HG03280 (cell line): ENCODE measurements around the gene FILIP1L.

Experiments
- ATAC-seq: cut with Tn5 transposase; IDR thresholded peaks from one replicate; pipeline ENCODE4 v1.9.1; 2021; ENCODE audit warnings: mild to moderate bottlenecking, moderate library complexity; ENCODE audit not compliant: unreplicated experiment

Gene FILIP1L

DNA sequence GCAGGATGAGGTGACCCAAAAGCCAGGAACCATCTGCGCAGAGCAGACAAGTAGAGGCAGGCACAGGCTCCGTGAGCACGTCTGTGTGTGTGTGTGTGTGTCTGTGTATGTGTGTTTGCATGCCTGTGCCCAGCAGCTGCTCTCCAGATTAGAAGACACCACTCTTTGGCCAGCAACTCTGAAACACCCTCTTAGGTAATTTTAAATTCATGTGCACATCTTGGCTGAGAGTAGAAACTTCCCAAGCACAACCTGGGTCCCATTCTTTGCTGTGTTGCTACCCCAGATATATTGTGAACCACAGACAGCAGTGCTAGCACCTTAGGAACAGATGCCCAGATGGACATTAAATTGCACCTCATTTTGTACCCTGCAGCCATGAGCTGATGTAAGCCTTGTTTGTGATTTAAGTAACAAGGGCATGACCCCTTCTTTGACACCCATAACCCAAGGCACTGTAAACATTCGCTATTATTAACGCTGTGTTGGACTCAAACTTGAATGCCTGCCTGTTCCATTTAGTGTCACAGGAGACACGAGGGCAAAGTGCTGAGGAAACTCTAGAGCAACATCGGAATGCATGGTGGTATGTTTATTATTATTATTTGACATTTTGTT is at the start of gene FILIP1L:
TSS of gene FILIP1L (minus strand) at position 89 of the 618 bp plus-strand sequence.
- no peak for ATAC-seq

GRCh38 chr3:100163787-100164186 is 49.5 kb upstream of the FILIP1L start:
- ATAC-seq = no peak

DNA sequence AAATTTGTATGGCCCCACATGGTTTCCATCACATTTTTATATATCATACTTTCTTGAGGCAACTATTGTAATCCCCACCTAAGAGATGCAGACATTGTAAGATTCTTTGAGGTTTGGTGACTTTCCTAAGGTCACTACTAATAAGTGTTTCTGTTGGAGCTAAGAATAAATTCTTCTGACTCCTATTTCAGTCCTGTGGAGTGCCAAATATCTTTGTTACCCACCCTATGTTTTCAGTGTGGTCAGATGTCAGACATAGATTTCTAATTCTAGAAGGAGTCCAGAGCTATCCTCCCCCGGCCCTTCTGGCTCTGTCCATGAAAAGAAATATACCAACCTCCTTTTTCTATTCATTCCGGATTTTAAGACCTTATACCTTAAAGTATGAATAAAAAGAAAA is 46.2 kb upstream of the FILIP1L start:
- ATAC-seq = no peak

DNA sequence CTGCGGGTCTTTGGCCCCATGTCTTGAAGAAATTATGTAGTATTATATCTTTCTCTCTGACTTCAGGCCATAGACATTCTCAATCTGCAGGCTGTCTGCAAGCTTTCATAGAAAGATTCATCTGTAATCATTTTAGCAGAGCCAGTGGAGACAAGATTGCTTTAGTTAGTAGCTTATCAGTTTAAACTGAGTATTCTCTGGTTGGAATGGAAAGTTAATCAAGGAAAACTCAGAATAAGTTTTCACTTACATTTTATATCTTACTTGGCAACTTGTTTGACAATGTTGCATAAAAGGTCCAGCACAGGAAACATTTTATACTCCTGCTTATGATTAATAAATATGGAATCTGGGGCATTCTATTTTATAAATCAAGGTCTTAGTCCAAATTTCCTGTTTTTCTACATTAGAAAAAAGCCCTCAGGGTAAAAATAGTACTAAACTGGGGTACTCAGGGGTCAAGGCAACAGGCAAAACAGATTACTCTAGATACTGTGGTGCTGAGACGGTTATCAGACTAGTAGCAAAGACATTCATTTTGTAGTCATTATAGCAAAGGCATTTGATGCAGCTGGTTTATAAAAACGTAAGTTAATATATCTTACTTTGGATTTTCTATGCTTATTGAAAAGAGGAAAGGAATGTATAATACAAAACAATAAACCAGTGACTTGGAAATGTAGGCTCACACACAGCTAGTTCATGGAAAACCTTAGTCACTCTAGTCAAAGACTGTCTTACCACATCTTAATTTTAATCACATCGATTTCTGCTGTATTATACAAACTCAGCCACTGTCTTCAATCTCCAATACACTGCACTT is 45.2 kb upstream of the FILIP1L start:
- ATAC-seq = no peak

DNA sequence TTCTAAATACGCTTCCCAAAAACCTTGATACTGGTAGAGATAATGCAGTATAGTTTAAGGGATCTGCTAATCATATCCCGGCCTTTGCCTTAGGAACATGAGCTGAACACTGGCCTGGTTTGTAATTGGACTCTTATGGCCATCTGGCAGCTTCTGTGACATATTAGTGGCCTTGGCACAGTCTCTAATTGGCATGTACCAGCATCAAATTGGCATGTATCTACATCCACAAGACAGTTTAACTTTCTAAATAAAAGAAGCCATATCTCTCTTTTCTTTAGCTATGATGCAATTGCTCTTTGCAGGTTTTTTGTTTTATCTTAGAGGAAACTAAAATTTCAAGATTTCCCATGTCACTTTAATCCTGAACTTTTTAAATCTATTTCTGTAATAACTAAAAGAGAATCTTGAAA is 44.6 kb upstream of the FILIP1L start:
- no peak for ATAC-seq

GRCh38 chr3:100157685-100158084 is 43.4 kb upstream of the FILIP1L start:
- no peak for ATAC-seq

DNA sequence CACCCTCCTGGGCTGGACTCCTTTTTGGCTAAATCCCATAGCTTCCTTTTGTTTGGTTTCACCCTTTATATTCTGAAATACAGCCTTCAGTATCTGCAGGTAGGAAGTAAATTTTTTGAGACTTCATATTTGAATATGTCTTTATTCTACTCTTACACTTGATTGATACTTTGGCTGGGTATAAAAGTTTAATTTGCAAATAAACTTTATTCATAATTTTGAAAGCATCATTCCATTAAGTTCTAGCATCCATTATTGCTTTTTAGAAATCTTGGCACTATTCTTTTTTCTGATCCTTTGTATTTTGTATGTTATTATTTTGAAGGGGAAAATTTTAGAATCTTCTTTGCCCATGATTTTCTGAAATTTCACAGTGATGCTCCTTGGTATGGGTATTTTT is 41.3 kb upstream of the FILIP1L start:
- ATAC-seq = no peak

GRCh38 chr3:100155128-100155527 is 40.8 kb upstream of the FILIP1L start:
- no peak for ATAC-seq

DNA sequence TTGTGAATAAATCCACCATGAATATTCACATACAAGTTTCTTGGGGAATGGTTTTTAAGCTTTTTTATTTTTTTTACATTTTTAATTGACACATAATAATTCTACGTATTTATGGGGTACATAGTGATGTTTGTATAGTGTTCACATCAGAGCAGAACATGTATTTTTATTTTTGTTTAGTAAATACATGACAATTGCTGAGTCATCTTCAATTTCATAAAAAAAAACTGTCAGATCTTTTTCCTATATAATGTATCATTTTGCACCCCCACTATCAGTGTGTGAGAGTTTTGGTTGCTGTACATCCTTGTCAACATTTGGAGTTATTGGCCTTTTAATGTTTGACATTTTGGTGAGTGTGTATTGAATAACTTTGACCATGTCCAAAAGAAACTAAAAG is 39.9 kb upstream of the FILIP1L start:
- no peak for ATAC-seq

DNA sequence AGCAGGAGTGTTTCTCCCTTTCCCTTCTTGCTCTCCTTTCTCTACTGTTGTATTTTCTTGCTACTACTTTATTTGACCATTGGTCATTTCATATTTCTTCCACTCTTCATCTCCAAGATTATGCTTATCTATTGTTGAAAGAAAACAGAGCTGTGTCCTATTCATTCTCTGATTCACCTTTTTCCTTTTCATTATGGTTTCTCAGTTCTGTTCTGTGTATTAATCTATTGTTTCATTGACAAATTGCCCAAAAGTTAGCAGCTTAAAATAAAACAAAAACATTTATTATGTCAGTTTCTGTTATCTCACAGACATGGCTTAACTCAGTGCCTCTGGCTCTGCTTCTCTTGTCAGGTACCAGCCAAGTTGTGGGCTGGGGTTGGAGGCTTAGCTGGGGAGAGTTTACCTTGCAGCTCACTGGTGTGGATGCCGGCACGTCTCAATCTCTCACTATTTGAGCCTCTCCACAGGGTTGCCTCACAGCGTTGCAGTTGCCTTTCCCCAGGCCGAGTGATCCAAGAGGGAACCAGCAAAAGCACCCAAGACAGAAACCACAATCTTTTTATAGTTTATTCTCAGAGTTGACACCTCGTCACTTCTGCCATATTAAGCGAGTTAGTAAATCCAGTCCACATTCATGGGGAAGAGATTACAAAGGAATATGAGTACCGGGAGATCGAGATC is 36.9 kb upstream of the FILIP1L start:
- no peak for ATAC-seq

GRCh38 chr3:100150473-100150872 is 36.2 kb upstream of the FILIP1L start:
- ATAC-seq = no peak

GRCh38 chr3:100149713-100150415 is 35.6 kb upstream of the FILIP1L start:
- ATAC-seq = no peak

GRCh38 chr3:100149130-100149529 is 34.8 kb upstream of the FILIP1L start:
- no peak for ATAC-seq

GRCh38 chr3:100144255-100144866 is 30.1 kb upstream of the FILIP1L start:
- ATAC-seq = no peak

DNA sequence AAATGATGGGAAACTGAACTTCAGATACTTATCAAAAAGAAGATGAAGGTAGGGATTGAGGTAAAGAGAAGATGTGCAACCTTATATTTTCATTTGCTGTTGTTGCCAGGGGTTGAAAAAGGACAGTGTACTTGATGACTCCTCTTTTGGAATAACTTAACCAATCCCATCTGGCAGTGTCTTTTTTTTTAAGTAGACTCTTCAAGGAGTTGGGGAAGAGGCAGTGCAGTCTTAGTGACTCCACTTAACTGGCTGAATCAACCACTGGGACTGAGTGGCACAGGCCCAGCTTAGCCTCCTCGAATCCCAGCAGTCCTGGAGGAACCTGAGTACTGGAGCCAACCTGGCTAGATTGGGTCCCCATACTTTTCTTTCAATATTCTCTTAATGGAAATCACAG is 27.3 kb upstream of the FILIP1L start:
- no peak for ATAC-seq

DNA sequence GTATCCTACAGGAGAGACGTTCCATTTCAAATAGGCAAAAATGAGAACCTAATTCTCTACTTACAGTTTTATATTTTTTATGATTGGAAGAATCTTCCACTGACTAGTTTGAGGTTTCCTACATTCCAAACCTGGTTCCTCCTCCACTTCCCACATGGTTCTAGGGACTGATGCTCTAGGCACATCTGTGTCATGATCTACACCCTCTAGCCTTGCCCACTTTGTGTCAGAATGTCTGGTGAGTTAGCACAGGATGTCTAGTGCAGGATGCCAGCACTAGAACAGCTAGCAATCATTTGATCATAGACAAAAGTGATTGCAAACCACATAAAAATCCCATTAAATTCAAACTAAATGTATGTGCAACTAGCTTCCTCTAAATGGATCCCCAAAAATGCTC is 26.7 kb upstream of the FILIP1L start:
- ATAC-seq = no peak

DNA sequence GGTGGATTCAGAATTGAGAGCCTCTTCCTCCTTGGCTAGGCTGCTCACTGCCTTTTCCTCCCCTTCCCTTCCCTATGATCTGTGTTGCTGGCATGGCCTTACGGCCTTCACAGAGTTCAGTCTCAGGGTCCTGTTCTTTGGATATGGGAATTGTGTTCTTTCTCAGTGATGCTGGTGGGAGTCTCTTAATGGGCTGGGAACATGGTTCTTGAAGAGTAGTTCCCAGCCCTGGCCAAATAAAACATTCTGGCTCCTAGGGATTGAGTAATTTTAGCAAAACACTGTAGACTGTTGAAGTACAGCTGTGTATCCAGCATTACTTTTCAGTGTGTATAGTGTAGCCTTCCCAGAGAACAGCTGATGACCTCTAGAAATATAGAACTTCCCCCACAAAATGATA is 22.6 kb upstream of the FILIP1L start:
- no peak for ATAC-seq

DNA sequence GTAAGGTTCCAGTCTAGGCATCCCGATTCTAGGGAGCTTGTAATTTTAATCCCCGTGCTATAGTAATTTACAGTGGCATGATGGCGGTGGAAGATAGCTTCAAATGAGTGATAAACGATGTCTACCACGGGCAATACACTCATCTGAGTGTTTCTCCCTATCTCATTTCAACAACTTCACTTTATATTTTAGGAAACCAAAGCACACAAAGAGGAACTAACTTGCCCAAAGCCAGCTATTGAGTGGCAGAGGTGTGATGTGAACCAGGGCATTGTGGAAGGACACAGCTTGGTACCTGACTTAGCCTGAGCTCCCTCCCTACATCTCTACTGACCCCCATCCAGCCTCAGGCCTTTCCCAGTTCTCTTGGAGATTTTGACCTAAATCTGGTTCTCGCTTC is 16.9 kb upstream of the FILIP1L start:
- ATAC-seq = no peak

DNA sequence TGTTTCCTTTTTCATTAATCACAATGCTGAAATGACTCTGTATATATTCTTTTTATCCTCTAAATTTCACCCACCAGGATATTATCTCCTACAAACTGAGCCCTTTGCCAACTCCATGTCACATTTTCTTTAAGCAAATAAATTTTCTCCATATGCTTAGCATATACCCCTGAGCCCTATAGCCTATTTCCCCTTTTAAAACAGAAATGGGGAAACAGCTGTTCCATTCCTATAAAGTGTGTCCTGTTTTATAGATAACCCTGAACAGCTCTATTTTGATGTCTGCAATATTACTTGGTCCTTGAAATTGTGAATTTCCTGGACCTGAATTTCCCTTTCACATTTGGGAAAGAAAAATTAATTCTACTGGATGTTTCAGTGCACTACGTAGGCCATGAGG is 15.6 kb upstream of the FILIP1L start:
- ATAC-seq = no peak

- ATAC-seq = no peak
These were observed 14.3 kb upstream of the FILIP1L start for GRCh38 chr3:100128565-100128964.

DNA sequence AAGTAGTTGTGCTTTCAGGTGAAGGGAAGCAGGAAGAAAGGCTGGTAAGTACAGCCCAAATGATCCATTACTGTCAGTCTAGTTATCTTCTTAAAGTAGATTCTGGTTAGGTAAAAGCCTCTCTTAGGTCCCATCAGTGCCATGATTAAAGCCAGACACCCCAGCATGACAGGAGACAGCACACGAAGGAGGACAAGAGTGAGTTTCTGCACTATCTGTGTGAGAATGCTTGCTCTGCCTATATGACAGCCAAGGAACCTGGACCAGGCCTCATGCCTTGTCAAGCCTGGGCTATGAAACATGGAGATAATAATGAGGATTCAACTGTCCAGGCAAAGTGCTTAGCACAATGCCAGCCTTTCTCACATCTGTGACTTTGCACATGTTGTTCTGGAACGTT is 13.5 kb upstream of the FILIP1L start:
- ATAC-seq = no peak
